NCI-H1417 (cell line): ENCODE measurements around the gene C19orf18.
"Not testable (repeated sequence)": the region's sequence is repeated elsewhere in the genome, so short reads cannot be mapped to it uniquely, and the experiment has no call there.

Source experiments
- DNase-seq, 3 experiments: peaks; one replicate each; lab custom pipeline; 2025; lab: John Stamatoyannopoulos, UW

Gene C19orf18

DNA sequence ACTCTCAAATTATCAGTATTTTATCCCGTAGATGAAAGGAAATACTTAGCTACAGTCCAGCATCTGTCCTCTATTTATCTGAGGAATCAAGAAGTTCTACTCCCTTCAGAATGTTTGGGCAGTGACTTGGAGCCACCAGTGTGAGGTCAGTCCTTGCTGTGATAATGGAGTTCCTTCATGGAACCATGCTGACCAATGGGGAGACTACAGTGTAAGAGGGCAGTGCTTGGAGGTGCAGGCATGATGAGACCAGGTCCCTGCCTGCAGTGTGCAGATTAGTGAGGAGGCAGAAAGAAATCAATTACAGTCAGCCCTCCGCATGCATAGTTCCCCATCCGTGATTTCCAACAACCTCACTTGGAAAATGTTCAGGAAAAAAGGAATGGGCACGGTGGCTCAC, at the start of gene C19orf18:
Gene C19orf18, minus strand, starts transcription at position 101 of the 400 bp plus-strand sequence. CDS start 102 bp downstream, outside the sequence.
- DNase-seq: no peak

DNA sequence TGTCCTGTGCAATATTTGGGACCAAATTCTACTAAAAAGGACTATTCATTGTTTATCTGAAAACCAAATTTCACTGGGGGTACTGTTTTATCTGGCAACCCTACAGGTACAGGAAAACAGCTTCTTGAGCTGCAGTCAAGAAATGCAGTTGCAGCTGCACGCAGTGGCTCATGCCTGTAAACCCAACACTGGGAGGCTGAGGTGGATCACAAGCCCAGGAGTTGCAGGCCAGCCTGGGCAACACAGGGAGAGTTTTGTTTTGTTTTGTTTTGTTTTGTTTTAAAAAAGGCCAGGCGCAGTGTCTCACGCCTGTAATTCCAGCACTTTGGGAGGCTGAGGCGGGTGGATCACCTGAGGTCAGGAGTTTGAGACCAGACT, 47.9 kb upstream of the C19orf18 start:
- DNase-seq: no peak

DNA sequence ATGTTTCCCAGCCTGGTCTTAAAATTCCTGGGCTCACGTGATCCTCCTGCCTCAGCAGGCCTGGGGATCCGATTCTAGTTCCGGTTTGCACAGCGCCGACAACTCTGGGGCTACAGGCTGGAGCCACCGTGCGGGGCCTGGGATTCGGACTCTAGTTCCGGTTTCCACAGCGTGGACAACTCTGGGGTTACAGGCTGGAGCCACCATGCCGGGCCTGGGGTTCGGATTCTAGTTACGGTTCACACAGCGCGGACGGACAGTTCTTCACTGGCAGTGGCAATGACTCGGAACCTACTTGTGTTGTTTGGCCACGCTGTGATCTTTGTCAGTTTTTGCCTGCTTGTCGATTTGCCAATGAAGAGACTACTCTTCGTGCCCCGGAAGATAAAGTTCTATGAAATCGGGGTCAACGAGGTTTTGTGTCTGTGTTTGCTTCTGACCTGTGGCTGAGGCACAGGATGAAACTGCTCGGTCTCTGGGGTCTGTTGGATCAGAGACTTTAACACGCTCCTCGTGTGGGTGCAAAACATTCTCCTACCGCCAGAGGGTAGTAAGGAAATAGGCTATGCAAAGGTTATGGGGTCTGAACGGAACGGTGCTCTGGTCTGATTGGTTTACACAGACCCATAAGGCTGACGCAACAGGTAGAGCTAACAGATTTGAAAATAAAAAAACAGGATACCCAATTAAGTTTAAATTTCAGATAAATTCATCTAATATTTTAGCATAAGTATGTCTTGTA, 47.4 kb upstream of the C19orf18 start:
- DNase-seq: peak; percentile 38 to 74 (median 64)

DNA sequence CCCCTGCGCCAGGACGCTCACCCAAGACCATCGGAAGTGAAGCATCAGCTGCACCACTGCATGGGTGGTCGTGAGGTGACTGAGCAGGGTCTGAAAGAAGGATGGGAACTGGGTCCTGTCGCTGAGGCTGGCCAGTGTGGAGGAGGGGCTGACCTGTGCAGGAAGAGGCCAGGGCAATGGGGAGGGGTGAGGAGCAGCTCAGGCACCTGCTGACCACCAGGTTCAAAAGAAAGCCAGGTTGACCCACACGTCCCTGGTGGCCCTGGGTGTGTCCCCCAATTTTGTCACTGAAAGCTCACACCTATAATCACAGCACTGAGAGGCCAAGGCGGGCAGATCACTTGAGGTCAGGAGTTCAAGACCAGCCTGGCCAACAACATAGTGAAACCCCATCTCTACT, 45.8 kb upstream of the C19orf18 start:
- DNase-seq: no peak

DNA sequence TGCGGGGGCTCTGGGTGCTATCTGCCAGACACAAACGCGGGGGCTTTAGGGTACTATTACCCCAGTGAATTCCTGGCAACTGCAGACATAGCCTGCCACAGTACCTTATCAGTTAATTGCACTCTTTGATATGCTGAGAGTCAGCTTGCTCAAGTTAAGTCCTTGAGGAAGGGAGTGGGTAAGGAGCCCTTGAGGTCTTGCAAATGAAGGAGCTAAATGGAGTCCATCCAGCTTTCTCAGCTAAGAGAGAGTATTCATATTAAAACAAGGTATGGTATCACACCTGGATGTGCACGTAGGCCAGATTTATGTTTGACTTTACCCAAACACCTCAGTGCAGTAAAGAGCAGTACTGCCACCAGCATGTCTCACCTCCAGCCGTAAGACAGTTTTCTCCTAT, 39.8 kb upstream of the C19orf18 start:
- no peak for DNase-seq

DNA sequence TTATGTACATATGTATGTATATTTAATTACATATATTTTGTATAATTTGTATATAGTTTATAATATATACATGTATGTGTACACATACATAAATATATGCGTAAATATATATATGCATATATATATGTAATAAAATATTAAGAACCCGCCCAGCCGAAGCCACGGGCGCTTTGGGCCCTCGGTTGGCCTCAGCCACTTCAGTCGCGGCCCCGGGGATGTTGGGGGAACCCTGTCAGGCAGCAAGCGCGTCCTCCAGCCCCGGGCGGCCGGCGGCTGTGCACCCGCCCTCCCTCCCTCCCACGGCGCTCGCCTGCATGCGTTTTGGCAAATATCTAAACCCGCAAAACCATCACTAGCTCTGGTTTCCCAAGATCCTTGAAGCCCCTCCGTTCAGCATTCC, 36.2 kb upstream of the C19orf18 start:
- DNase-seq: peak in 1 of 3 experiments; percentile 8

DNA sequence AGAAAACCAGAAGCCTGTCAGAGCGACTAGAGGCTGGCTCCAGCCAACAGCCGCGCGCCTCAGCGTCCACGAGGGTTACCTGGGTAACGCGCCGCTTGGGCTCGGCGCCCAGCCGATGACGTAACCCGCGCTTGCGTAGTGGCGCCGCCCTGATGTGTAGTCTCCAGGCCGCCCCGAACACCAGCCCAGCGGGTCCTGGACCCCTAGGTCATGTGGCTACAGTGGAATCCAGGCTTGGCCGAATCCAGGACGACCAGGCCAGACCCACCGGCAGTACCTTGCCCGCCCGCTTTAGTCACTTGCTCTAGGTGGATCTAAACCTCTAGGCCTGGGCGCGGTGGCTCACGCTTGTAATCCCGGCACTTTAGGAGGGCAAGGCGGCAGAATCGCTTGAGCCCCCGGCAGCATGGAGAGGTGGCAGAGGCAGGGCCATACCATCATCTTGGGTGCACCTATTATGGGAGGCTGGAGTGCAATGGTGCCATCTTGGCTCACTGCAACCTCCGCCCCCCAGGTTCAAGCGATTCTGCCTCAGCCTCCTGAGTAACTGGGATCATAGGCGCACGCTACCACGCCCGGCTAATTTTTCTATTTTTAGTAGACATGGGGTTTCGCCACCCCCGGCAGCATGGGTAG, 35.5 kb upstream of the C19orf18 start:
- peak; percentile 79 to 89 (median 82) for DNase-seq

DNA sequence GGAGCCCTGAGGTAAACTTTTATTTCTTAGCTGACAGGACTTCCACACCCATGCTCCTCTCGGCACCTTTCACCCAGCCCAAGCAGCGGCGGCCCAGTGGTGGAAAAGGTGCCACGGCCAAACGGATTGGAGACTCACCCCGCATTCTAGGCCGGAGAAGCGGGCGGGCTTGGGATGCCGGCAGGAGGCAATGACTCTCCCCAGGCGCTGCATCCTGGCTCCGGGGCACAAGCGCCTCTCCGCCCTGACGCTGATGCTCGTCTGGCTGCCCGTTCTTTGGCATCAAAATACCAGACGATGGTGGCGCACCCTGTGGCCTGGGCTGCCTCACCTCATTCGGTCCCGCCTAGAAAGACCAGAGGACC, 34.9 kb upstream of the C19orf18 start:
- DNase-seq: no peak

DNA sequence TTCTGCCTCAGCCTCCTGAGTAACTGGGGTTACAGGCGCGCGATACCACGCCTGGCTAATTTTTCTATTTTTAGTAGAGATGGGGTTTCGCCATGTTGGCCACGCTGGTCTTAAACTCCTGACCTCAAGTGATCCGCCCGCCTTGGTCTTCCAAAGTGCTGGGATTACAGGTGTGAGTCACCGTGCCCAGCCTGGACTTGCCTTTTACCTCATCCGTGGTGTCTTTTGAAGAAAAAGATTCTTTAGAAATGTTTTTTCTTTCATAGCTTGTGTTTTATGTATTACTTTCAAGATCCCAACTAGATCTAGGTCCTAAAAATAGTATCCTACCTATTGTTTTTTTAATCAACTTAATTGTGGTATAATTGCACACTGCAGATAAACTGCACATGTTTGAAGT, 34.5 kb upstream of the C19orf18 start:
- DNase-seq: not testable (repeated sequence)

DNA sequence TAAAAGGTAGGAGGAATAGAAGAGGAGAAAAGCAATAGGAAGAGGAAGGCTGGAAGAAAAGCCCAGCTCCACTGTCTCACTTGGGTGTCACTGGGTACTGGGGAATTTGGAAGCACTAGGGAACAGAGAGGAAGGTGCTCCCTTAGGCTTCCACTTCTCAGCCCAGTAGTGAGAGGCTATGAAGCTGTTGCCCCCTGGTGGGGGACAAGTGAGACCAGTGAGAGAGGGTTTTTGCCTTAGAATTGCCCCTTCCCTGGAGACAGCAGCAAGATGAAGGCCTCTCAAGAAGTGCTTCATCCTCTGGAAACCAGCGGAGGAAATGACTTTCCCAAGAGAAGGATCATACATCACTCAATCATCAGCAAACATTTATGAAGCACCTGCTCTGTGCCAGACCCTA, 33.0 kb upstream of the C19orf18 start:
- DNase-seq: no peak

DNA sequence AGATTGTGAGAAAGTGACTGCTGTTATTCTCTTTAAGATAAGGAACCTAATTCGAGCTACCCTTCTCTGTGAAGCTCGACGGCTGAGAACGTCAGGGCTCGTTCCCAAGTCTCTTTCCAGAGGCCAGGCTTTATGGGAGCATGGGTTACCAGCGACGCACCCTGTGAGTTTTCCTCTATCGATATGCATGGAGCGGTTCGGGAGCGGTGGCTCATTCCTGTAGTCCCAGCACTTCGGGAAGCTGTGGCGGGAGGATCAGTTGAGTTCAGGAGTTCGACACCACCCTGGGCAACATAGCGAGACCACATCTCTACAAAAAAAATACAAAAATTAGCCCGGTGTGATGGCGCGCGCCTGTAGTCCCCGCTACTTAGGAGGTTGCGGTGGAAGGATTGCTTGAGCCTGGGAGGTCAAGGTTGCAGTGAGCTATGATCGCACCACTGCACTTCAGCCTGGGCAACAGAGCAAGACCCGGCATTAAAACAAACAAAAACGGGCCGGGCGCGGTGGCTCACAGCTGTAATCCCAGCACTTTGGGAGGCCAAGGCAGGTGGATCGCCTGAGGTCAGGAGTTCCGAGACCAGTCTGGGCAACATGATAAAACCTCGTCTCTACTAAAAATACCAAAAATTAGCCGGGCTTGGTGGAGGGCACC, 29.0 kb upstream of the C19orf18 start:
- no peak for DNase-seq

DNA sequence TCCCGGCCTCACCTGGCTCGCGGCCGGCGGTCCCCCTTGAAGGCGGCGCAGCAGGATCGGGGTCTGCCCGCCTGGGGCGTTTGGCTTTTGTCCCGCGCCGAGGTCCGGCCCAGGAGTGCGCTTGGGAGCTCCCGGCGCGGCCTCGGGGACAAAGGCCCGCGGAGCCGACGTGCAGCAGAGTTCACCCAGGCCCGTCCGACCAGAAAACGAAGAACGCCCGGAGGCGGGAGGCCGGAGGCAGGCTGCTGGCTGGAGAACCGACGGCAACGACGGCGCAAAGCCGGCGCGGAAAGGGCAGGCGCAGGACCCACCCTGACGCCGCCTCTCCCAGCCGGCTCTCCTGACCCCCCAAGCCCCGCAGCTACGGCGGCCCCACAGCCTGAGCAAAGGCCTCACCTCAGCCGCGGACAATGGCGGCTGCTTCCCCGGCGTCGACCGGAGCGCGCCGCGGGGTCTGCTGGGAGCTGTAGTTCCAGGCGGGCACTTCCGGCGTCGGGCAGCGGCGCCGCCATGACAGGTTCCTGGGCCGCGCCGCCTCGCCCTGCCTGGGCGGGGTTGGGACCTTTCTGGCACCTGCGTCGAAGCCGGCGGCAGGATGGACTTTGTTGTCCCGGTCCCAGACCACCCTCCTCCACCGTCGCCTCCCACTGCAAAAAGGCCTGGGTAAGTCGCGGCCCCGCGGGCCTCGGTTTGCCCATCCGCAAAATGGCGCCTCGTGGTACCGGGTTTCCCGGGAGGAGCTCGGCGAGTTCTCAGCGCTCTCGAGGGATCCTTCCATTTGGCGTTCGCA, 28.2 kb upstream of the C19orf18 start, which contains the start of gene ZNF606:
Gene ZNF606, minus strand, starts transcription at position 437 of the 790 bp plus-strand sequence. CDS start 1,501 bp downstream, outside the sequence.
- peak; percentile 85 to 89 (median 86) for DNase-seq

DNA sequence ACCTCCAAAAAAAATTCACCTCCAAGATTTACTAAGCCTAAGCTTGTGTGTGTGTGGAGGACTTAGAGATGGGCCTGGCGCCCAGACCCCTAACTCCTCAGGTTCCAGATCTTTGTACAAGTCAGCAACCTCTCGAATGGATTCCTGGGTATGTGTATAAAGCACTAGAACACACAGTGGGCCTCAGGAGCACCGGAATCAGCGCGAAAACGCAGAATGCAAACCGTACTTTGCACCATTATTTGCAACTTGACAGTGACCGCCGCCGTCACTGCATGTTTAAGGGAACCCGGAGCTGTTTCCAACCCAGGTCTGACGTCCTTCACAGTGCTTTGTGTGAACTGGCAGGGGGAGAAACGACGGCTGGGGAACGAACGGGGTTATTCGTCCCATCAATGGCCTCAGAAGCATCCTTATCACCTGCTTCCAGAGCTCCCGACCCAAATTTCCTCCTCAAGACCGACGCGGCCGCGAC, 27.6 kb upstream of the C19orf18 start:
- DNase-seq: peak in 1 of 3 experiments; percentile 72

DNA sequence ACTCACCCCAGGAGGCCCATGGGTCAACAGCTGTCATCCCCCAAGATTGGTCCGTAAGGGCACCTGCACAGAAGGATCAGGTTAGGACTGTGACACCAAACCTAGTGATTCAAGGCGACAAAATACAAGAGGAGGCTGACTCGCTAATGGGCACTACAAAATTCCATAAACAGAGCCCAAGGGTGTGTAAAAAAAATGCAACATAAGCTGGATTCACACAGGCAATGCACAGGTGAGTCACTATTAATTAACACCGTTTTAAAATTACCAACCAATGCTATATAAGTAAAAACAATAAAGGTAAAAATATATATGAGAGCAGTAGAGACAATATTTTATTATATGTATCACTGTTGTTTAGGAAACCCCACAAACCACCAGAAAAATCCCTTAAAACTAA, 26.3 kb upstream of the C19orf18 start:
- no peak for DNase-seq

DNA sequence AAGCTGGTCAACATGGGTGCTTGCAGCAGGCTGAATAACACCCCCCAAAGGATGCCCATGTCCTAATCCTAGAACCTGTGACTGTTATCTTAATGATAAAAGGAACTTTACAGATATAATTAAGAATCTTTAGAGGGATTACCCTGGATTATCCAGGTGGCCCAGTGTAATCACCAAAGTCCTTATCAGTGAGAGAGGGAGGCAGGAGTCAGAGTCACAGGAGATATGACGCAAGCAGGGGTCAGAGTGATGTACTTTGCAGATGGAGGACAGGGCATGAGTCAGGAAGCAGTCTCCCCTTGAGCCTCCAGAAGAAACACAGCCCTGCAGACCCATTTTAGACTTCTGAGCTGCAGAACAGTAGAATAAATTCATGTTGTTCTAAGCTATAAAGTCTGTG, 18.5 kb upstream of the C19orf18 start:
- DNase-seq: no peak

DNA sequence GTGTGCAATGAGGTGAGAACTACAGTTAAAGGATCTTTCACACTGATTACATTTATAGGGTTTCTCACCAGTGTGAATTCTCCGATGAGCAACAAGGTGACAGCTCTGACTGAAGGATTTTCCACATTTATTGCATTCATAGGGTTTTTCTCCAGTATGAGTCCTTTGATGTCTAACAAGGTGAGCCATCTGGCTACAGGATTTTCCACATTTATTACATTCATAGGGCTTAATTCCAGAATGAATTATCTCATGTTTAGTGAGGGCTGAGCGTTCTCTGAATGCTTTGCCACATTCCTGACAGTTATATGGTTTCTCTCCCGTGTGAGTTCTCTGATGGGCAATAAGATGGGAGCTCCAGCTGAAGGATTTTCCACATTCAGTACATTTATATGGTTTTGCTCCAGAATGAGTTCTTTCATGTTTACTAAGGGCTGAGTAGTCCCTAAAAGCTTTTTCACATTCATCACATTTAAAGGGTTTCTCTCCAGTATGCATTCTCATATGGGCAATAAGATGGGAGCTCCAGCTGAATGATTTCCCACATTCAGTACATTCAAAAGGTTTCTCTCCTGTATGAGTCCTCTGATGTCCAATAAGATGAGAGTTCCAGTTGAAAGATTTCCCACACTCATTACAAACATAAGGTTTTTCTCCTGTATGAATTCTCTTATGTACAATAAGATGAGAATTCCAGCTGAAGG, 4.4 kb upstream of the C19orf18 start:
- DNase-seq: peak in 1 of 3 experiments; percentile 2

DNA sequence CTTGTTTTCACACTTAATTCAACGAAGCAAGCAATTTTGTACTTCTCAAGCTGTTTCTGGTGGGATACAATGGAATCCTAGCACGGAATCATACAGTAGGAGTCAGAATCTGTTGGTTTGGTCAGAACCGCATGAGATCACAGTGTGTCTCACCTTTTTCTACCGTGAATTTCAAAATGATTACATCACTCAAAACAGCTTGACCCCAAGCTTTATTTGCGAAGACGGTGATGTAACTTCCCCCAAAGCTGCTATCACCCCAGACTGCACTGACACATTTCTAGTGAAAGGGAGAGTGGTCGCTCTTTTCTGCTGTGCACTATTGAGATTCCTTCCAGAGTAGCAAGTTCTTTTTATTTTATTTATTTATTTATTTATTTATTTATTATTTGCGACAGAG, 9.6 kb downstream of the C19orf18 start:
- DNase-seq: no peak

DNA sequence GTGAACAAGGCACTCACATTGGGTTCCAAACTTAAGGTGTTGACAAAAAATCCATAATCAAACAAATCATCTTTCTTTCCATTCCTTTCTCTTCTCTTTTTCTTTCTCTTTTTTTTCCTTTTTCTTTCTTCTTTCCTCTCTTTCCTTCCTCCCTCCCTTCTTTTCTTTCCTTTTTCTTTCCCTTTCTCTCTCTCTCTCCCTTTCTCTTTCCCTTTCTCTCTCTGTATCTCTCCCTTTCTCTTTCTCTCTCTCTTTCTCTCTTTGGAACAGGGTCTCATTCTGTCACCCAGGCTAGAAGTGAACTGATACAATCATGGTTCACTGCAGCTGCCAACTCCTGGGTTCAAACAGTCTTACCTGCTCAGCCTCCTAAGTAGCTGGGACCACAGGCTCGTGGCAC, 12.5 kb downstream of the C19orf18 start:
- DNase-seq: no peak

DNA sequence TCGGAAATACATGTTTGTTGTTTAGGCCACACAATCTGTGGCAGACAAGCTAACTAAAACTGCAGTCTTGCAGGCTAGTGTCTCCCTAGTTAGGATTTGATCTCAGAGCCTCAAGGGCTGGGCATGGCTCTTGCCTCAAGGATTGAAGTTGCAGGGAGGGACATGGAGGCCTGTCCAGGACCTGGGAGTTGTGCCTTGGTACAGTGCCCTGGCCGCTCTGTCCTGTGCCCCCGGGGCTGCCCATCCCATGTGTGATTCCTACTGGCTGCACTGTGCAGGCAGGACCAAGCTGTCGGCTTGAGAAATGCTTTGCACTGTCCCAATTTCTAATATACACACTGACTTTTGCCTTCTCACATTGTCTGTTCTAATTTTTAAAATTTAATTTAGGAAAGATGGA, 19.3 kb downstream of the C19orf18 start:
- DNase-seq: no peak

DNA sequence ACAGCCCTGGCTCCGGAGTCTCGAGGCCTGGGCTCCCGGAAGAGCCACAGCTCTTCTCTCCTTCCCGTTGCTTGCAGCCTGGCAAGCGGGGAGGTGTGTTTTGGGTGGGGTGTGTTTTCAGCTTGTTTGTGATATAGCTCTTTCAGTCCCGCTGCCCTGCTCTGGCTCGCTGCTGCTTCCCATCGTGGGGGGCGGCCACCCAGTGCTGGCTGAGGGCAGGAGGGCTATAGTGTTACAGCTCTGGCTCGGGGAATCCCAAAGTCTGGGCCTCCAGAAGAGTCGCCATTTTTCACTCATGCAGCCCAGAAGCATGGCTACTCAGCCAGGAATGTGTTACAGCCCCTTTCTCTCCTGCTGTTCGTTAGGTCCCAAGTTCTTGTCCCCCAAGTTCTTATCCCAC, 24.6 kb downstream of the C19orf18 start:
- no peak for DNase-seq

DNA sequence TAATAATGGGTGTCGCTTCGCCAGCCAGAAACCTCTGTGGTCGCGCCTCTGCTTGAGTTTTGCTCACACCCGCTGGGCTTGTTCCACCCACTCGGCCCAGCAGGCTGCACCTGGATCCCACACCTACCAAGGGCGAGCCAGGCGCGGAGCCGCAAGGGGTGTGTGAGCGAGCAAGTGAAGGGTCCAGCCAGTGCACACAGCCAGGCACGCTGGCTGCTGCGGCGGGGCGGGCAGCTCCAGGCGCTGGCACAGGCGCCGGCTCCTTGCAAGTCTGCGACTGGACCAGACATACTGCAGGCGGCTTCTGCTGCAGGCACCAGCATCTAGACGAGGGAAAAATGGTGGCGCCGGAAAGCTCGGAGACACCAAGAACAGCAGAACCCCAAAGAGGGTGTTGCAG, 25.0 kb downstream of the C19orf18 start:
- no peak for DNase-seq
